NOMO-1 (cell line): ENCODE results near the gene CLHC1.
"Not testable (repeated sequence)": the region's sequence is repeated elsewhere in the genome, so short reads cannot be mapped to it uniquely, and the experiment has no call there.

Source experiments
- DNase-seq, 2 experiments: peaks; one replicate each; lab custom pipeline; 2025; ENCODE audit not compliant: unreplicated experiment in 2 of 2; lab: John Stamatoyannopoulos, UW

Gene CLHC1

GRCh38 chr2:55138014-55138881 is 93.8 kb downstream of the CLHC1 start:
- DNase-seq: no peak

DNA sequence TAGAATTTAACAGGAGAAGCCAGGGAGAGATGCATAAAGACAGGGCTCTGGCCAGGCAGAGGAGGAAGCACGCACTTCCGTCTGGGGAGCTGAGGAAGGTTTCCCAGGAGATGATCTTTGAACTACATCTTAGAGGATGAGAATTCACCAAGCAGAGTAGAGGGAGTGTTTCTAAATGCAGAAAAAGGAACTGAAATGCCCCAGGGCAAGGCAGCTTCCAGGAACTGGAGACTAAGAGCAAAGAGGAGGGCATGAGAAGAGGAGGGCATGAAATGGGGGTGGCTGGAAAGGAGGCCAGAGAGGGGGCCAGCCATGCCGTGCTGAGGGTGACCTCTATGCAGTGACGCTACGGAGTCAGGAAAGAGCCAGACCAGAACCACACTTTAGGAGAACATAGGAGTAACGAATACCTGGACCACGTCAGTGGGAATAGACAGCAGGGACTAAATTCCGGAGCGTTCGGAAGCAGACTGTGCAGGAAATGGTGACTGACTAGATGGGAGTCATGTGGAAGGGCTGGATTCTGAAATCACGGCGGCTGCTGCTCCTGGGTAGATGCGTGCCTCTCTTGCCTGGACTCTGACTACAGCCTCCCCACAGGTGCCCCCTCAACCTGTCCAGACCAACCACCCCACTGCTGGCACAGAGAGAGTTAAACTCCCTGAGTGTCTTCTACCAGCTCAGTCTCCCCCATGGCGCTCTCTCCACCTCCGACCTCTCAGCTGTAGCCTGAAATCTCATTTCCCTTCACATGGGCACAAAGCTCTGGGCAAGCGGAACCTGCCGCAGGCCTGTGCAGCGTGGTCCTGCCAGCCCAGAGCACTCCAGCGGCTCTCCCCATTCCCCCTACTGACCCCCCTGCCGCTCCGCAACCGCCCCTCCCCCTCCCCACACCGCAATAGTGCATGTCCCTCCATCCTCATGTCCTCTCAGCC is 94.8 kb downstream of the CLHC1 start:
- peak; percentile 45 to 58 for DNase-seq

GRCh38 chr2:55136138-55136541 is 96.0 kb downstream of the CLHC1 start:
- DNase-seq: no peak

- DNase-seq: no peak
Observed at GRCh38 chr2:55135491-55135890, 96.6 kb downstream of the CLHC1 start.

DNA sequence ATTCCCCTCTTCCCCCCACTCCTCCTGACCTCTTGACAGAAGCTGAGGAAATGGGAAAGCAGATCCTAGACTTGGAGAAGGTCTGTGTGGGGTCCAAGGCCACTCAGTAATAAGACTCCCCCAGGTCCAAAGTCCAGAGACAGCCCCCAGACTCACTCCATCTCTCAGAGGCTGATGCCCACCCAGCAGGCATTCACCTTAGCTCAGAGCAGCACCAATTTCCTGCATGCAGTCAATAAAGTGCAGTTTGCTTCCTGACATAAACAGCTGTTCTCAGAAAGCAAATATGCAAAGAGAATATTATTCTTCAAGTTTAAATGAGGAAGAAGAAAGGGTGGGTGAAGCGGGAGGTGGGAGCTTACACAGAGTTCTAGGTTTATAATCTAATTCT is 97.8 kb downstream of the CLHC1 start:
- DNase-seq: no peak

DNA sequence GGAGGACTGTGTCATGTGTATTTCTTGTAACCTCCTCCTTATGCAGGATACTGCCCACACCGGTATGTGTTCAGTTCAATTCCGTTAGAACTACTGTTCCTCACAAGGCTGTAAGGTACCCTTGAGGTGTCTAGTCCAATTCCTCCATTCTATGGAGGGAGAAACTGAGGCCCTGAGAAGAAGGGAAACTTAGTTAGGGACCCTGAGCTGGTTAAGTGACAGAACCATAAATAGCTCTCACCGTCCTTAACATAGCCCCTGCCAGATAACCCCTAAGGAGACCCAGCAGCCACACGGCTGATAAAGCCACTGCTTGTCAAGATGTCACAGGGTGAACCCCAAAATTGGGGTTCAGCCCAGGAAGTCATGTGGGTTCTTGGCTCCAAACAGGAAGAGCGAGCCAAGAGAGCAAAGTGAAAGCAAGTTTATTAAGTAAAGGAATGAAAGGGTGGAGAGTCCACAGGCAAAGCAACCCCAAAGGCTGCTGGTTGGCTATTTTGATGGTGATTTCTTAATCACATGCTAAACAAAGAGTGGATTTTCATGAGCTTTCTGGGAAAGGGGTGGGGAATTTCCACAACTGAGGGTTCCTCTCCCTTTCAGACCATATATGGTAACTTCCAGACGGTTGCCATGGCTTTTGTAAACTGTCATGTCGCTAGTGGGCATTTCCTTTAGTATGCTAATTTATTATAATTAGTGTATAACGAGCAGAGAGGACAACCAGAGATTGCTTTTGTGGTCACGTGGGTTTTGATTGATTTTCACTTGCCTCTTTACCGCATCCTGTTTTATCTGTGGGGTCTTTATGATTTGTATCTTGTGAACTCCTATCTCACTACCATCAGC is 98.4 kb downstream of the CLHC1 start:
- DNase-seq: peak in 1 of 2 experiments; percentile 54

GRCh38 chr2:55130849-55131248 is 101.2 kb downstream of the CLHC1 start:
- DNase-seq: no peak

GRCh38 chr2:55126643-55127042 is 105.5 kb downstream of the CLHC1 start:
- DNase-seq: not testable (repeated sequence)
